ENCODE data around the gene ID4.
"Not testable (repeated sequence)": the region's sequence is repeated elsewhere in the genome, so short reads cannot be mapped to it uniquely, and the experiment has no call there.

Gene ID4

DNA sequence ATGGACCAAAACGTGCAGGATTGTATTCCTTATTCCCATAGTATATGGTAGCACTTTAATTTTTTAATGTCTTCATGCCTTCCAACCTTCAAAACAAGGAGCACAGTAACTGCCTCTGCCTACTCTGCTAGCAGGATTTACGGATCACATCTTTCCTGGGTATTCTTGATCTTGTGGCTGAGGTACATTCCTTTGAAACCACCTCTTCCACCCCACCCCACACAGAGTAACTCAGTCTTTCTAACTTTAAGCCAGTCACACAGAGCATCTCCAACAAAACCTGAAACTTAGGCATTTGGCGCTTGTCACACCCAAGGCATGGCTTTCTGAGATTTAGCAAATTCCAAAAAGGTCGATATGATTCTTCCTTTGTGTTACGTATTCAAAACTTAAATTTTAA is 2.3 kb upstream of the ID4 start:
- FAIRE-seq = no peak

DNA sequence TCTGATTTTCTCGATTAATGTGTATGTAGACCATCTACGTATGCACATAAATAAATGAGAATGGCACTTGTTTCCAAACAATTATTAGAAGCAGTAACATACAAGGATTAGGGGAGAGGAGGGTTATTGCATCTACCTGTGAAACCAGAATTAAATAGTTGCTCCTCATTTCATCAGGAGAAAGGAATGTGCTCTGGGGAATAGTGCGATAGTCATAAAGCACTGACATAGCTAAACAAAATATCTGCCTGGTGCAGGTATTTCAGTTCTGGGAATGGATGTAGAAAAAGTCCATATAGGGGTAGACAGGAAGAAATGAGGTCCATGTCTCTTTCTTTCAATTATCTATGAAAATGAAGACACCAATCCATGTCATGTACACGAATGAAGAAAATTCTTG is 1.6 kb upstream of the ID4 start:
- FAIRE-seq = no peak

- no peak for FAIRE-seq
Observed at GRCh38 chr6:19837511-19838441, 606 bp downstream of the ID4 start.

GRCh38 chr6:19838442-19839236 is 1.5 kb downstream of the ID4 start:
- no peak for FAIRE-seq

- peak; percentile 27 for FAIRE-seq
Observed at GRCh38 chr6:19839237-19839546, 2.0 kb downstream of the ID4 start.

DNA sequence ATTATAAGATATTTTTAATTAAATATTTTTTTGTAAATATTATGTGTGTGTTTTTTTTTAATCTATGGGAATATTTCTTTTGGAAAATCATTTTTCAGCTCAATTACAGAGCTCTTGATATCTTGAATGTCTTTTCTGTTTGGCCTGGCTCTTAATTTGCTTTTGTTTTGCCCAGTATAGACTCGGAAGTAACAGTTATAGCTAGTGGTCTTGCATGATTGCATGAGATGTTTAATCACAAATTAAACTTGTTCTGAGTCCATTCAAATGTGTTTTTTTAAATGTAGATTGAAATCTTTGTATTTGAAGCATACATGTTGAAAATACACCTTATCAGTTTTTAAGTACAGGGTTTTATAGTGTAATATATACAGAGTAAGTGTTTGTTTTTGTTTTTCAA is 2.6 kb downstream of the ID4 start:
- FAIRE-seq = no peak

- no peak for FAIRE-seq
Observed at GRCh38 chr6:19841181-19841580, 4.0 kb downstream of the ID4 start.

- no peak for FAIRE-seq
Observed at GRCh38 chr6:19842030-19842615, 5.0 kb downstream of the ID4 start.

- no peak for FAIRE-seq
Observed at GRCh38 chr6:19844689-19845088, 7.5 kb downstream of the ID4 start.

GRCh38 chr6:19845266-19846041 is 8.3 kb downstream of the ID4 start:
- no peak for FAIRE-seq

DNA sequence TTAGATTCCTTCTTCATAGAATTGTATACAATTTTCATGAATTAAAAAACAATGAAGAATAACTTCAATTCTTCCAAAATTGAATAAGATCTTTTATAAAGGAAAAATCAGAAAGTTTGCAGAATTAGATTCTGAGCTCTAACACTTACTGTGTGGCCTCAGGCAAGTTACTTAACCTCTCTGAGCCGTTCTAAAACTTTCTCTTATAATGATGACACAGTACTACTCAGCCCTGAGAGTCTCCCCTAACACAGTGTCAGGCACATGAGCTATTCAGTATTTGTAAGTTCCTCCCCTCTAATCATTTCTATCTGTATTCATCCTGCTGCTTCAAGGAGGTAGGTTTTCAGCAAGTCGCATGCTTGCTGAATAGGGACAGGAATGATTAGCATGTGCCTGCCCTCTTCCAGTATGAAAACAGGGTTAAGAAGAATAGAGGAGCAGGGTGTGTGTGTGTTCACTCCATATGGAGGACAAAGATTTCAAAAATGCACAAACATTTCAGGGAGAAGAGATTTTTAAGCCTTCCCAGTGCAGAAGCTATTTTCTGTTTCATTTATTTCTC is 11.4 kb downstream of the ID4 start:
- FAIRE-seq = peak; percentile 45

DNA sequence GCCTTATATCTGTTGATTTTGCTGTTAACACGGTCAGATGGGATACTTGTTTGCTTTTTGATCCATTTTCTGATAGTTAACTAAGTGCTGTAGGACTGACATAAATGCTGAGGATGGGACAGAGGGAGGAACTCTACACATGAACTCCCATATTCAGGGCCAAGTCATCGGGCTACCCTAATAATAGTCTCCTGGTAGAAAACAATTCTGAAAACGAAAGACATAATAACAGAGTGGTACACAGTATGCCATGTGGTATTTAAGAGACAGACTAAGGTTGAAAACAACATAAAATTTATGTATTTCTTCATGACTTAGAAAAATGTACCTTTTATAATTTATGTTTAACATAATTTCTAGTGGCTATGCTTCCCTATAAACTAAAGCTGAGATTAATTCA is 12.0 kb downstream of the ID4 start:
- FAIRE-seq = peak; percentile 41

- no peak for FAIRE-seq
Observed at GRCh38 chr6:19849755-19850154, 12.6 kb downstream of the ID4 start.

DNA sequence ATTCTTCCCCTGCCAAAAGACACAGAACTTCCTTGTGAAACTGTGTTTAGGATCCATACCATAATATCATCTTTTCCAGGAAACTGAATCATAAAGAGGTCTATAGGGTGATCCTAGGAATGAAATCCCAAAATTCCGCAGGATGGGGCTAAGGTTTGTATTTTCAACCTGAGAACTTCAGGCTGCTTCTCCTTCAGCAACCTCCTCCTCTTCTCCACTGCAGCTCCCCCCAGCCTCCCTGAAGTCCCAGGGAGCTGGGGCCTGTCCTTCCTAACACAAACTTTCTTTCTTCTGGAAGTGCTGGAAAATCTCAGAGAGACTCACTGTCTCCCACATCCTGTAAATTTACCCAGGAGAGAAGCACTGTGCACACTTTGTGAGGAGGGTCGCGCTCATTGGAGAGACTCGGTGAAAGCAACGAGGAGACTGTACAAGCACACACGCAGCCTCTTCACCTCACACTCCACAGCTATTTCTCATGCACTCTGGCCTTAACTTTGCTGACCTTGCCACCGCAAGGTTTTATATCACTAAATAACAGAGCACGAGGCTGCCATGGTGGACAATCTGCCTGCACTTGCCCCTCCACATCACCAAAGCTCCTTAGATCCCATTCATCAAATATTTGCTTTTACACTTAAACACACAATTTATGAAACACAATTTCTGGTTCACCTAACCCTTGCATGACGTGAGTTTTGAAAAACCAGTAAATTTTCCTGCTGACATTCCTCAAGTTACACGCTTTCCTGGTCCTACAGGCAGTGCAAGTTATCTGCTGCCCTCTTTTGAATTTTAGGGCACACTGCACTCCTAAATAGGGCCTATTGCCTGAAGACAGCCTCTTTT is 14.3 kb downstream of the ID4 start:
- FAIRE-seq = peak; percentile 88

DNA sequence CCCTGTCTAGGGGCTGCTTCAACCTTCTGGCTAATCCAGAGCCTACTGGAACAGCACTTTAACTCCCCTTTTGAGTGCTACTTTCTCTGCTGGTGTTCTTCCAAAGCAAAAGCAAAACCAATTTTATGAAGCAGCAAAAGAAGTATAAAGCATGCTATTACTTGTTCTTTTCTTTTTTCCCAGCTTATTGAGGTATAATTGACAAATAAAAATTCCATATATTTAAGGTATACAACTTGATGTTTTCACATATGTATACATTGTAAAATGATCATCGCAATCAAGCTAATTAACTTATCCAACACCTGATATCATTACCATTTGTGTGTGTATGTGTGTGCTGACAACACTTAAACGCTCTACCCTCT is 14.9 kb downstream of the ID4 start:
- FAIRE-seq = no peak

DNA sequence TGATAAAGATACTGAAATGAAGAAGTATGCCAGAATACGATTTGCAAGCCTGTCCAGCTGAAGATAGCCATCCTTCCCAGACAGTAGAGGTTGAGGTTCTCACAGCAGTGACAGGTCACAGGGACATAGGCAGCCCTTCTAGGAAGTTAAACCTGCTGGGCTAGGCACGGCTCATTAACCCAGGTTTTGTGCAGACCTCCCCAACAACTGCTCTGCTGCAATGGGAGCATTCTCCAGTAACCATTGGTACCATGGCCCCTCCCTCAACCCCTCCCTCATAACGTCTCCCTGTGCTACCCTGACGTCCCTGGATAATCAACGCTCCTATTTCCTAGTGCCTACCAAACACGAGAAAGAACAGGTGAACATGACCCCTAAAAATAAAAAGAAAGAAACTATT is 15.8 kb downstream of the ID4 start:
- no peak for FAIRE-seq

DNA sequence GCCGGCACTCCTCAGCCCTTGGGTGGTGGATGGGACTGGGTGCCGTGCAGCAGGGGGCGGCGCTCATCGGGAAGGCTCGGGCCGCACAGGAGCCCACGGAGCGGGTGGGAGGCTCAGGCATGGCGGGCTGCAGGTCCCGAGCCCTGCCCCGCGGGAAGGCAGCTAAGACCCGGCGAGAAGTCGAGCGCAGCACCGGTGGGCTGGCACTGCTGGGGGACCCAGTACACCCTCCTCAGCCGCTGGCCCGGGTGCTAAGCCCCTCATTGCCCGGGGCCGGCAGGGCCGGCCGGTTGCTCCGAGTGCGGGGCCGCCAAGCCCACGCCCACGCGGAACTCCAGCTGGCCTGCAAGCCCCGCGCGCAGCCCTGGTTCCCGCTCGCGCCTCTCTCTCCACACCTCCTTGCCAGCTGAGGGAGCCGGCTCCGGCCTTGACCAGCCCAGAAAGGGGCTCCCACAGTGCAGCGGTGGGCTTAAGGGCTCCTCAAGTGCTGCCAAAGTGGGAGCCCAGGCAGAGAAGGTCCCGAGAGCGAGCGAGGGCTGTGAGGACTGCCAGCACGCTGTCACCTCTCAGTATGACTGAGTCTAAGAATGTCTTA is 17.3 kb downstream of the ID4 start:
- FAIRE-seq = not testable (repeated sequence)

DNA sequence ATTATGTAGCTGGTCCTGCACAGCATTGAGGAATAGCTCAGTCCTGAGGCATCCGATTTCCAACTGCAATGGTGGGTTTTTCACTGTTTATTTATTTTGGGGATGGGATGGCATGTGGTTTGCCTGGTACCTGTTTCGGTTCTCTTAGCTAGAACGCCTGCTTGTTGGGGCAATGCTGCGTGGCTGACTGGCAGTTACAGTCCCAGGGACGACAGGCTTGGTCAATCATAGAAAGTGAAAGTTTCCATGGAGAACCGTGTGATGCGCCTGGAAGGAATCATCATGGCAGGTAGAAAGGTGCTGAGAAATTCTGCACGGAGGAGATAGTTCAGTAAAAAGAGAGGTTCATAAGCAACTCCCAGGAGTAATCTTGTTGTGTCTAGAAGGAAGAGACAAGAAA is 18.4 kb downstream of the ID4 start:
- no peak for FAIRE-seq

GRCh38 chr6:19857139-19857538 is 20.0 kb downstream of the ID4 start:
- FAIRE-seq = no peak

GRCh38 chr6:19857703-19858102 is 20.5 kb downstream of the ID4 start:
- FAIRE-seq = no peak

DNA sequence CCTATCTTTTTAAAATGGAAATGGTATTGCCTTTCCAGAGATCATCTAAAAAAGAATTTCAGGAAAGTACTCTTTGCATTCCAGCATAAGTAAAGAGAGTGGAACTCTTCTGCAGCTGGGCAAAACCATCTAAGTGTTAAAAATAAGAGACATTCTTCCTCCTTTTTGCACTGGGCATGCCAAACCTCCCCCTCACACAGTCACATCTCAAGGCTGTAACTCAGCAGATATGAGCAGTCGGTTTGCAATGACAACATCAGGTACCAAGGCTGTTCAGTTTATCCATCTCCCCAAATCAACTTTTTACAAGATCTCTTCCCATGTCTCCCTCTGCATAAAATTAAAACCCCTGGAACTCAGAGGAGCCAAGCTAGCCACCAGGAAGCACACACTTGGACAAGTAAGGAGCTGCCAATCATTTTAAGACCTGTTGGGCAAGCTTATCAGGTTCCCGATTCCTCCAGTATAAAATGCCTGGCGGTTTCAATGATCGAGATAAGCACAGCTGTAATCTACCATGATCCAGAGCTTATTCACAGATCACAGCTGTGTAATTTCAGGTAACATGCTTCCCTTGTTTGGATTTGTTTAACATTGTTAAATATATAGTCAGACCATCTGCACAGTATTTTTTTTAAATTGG is 23.2 kb downstream of the ID4 start:
- FAIRE-seq = no peak
